H9 (cell line): ENCODE data around the gene GABBR2. TPM values are rescaled to one million over a fixed set of nuclear protein-coding genes. Genes with fewer than 3 reads are reported as not detected.

Experiments
- DNase-seq: peaks from one replicate; pipeline ENCODE4 v3.0.0-alpha.2; 2017
- H2AFZ ChIP-seq: one replicate; pipeline ENCODE4 v1.6.1; 2013; ENCODE audit warnings: mild to moderate bottlenecking, low read length, control low read depth, moderate library complexity
- H2AK5ac ChIP-seq: 2 replicates; pipeline ENCODE4 v1.6.1; 2013; ENCODE audit warnings: low read length, control low read depth, mixed read lengths; ENCODE audit not compliant: insufficient read length
- H2BK120ac ChIP-seq: one replicate; pipeline ENCODE4 v1.6.1; 2013; ENCODE audit warnings: low read depth, mild to moderate bottlenecking, low read length, control low read depth, inconsistent platforms; ENCODE audit not compliant: poor library complexity, severe bottlenecking
- H2BK12ac ChIP-seq: 2 replicates; pipeline ENCODE4 v1.6.1; 2013; ENCODE audit warnings: low read length, control low read depth, mixed read lengths, low read depth; ENCODE audit not compliant: insufficient read length
- H2BK15ac ChIP-seq: 2 replicates; pipeline ENCODE4 v1.6.1; 2013; ENCODE audit warnings: low read depth, low read length, control low read depth
- H2BK20ac ChIP-seq: one replicate; pipeline ENCODE4 v1.6.1; 2013; ENCODE audit warnings: low read depth, mild to moderate bottlenecking, low read length, control low read depth, inconsistent platforms; ENCODE audit not compliant: poor library complexity, severe bottlenecking
- H2BK5ac ChIP-seq: 2 replicates; pipeline ENCODE4 v1.6.1; 2013; ENCODE audit warnings: low read length, control low read depth, mixed read lengths; ENCODE audit not compliant: insufficient read length
- H3K14ac ChIP-seq: 2 replicates; pipeline ENCODE4 v1.6.1; 2013; ENCODE audit warnings: low read length, control low read depth; ENCODE audit not compliant: insufficient read depth
- H3K18ac ChIP-seq: 2 replicates; pipeline ENCODE4 v1.6.1; 2013; ENCODE audit warnings: low read depth, mild to moderate bottlenecking, mixed read lengths, low read length, control low read depth; ENCODE audit not compliant: insufficient read length
- H3K23ac ChIP-seq: 2 replicates; pipeline ENCODE4 v1.6.1; 2013; ENCODE audit warnings: low read length, control low read depth, mixed read lengths, low read depth; ENCODE audit not compliant: insufficient read length
- H3K23me2 ChIP-seq: 2 replicates; pipeline ENCODE4 v1.6.1; 2013; ENCODE audit warnings: low read depth, mild to moderate bottlenecking, mixed read lengths, low read length, control low read depth; ENCODE audit not compliant: insufficient read length, poor library complexity, severe bottlenecking
- H3K27ac ChIP-seq: 2 replicates; pipeline ENCODE4 v1.5.1; 2013; ENCODE audit warnings: low read length, control low read depth, mixed read lengths, low read depth; ENCODE audit not compliant: insufficient read length
- H3K27me3 ChIP-seq: 2 replicates; pipeline ENCODE4 v1.6.1; 2013; ENCODE audit warnings: low read length, control low read depth, inconsistent platforms; ENCODE audit not compliant: insufficient read depth
- H3K4ac ChIP-seq: 2 replicates; pipeline ENCODE4 v1.6.1; 2013; ENCODE audit warnings: low read depth, mild to moderate bottlenecking, control low read depth, inconsistent platforms, low read length, moderate library complexity
- H3K4me1 ChIP-seq: 2 replicates; pipeline ENCODE4 v1.6.1; 2013; ENCODE audit warnings: low read length, control low read depth, inconsistent platforms; ENCODE audit not compliant: insufficient read depth
- H3K4me2 ChIP-seq: 2 replicates; pipeline ENCODE4 v1.6.1; 2013; ENCODE audit warnings: low read length, control low read depth, mixed read lengths; ENCODE audit not compliant: insufficient read length, insufficient read depth
- H3K56ac ChIP-seq: 2 replicates; pipeline ENCODE4 v1.6.1; 2013; ENCODE audit warnings: low read depth, mild to moderate bottlenecking, mixed read lengths, low read length, control low read depth; ENCODE audit not compliant: insufficient read length
- H3K79me1 ChIP-seq: 2 replicates; pipeline ENCODE4 v1.6.1; 2013; ENCODE audit warnings: low read depth, mild to moderate bottlenecking, moderate library complexity, low read length, control low read depth, inconsistent platforms; ENCODE audit not compliant: insufficient read depth, poor library complexity, severe bottlenecking
- H3K79me2 ChIP-seq: 2 replicates; pipeline ENCODE4 v1.6.1; 2013; ENCODE audit warnings: low read length, control low read depth, inconsistent platforms; ENCODE audit not compliant: insufficient read depth
- H3K9ac ChIP-seq: 2 replicates; pipeline ENCODE4 v1.6.1; 2013; ENCODE audit warnings: low read length, control low read depth, mixed read lengths; ENCODE audit not compliant: insufficient read length; ENCODE audit errors: extremely low read depth
- H3K9me3 ChIP-seq: one replicate; pipeline ENCODE4 v1.6.1; 2013; ENCODE audit warnings: low read depth, low read length, inconsistent platforms; ENCODE audit not compliant: control insufficient read depth
- H3T11ph ChIP-seq: one replicate; pipeline ENCODE4 v1.6.1; 2013; ENCODE audit warnings: mild to moderate bottlenecking, low read length, control low read depth, inconsistent platforms
- H4K20me1 ChIP-seq: one replicate; pipeline ENCODE4 v1.6.1; 2013; ENCODE audit not compliant: control insufficient read depth, insufficient read length, insufficient read depth
- H4K5ac ChIP-seq: 2 replicates; pipeline ENCODE4 v1.6.1; 2013; ENCODE audit warnings: low read depth, mild to moderate bottlenecking, mixed read lengths, low read length, control low read depth; ENCODE audit not compliant: insufficient read length
- H4K8ac ChIP-seq: replicated peaks from 2 replicates; pipeline ENCODE4 v1.6.1; 2013; ENCODE audit warnings: low read length, control low read depth, mixed read lengths, low read depth; ENCODE audit not compliant: insufficient read length
- H4K91ac ChIP-seq: 2 replicates; pipeline ENCODE4 v1.6.1; 2013; ENCODE audit warnings: low read depth, mild to moderate bottlenecking, moderate library complexity, mixed read lengths, low read length, control low read depth; ENCODE audit not compliant: insufficient read length
- H3K27ac Mint-ChIP-seq, 3 experiments: 2 replicates in 2 of 3; 3 replicates in 1 of 3; pipeline ENCODE4 v1.8.0; 2020 to 2021; ENCODE audit warnings: mixed read lengths in 3 of 3, mild to moderate bottlenecking in 1 of 3, moderate library complexity in 1 of 3
- H3K27me3 Mint-ChIP-seq: 2 replicates; pipeline ENCODE4 v1.8.0; 2021; ENCODE audit warnings: low read depth, mild to moderate bottlenecking, moderate library complexity, mixed read lengths
- H3K36me3 Mint-ChIP-seq, 3 experiments: 2 replicates in 2 of 3; 3 replicates in 1 of 3; pipeline ENCODE4 v1.8.0; 2020 to 2021; ENCODE audit warnings: low read depth in 3 of 3, mixed read lengths in 3 of 3; ENCODE audit not compliant: insufficient read depth in 1 of 3
- H3K4me1 Mint-ChIP-seq, 2 experiments: 2 replicates each; pipeline ENCODE4 v1.8.0; 2020; ENCODE audit warnings: mixed read lengths in 2 of 2
- H3K4me3 Mint-ChIP-seq, 2 experiments: 2 replicates in 1 of 2; 3 replicates in 1 of 2; pipeline ENCODE4 v1.8.0; 2020 to 2021; ENCODE audit warnings: mild to moderate bottlenecking in 2 of 2, mixed read lengths in 2 of 2, moderate library complexity in 1 of 2
- H3K9me3 Mint-ChIP-seq, 2 experiments: 2 replicates in 1 of 2; 3 replicates in 1 of 2; pipeline ENCODE4 v1.8.0; 2020; ENCODE audit warnings: mild to moderate bottlenecking in 2 of 2, mixed read lengths in 2 of 2, moderate library complexity in 1 of 2
- WGBS: extraction: QIAGEN DNeasy Blood & Tissue Kit; methylation state at CpG from one replicate; pipeline ENCODE4 v1.1.7; 2013; ENCODE audit warnings: missing lambda C conversion rate, low lambda C conversion rate, mixed read lengths; ENCODE audit not compliant: insufficient read length; ENCODE audit errors: extremely low coverage; 5-methylcytosine and 5-hydroxymethylcytosine counted together
- total RNA-seq: library from RNA; stranded (reverse); gene quantifications from 2 replicates; pipeline ENCODE4 v1.2.1, GENCODE V29; 2021
- TF ChIP-seq, protein P1 (sequence below): fragments of 200-600 bp; sonication (generic); conservative IDR thresholded peaks from 3 replicates; pipeline ENCODE4 v1.8.0; 2021; ENCODE audit warnings: antibody characterized with exemption, mild to moderate bottlenecking

Gene GABBR2
- total RNA-seq, 1 experiment from 2014 or later, result 0.66 TPM

GRCh38 chr9:98375138-98375726, 333.5 kb downstream of the GABBR2 start:
- Histone ChIP-seq H3K9ac (no peak overlapping the region), H4K8ac (no peak overlapping the region), H2BK12ac (no peak overlapping the region), H3K9me3 (no peaks in the 10 kb centered on the region), H3T11ph (no peak overlapping the region), H3K79me1 (no peaks in the 10 kb centered on the region), H3K14ac (no peak overlapping the region), H3K56ac (no peak overlapping the region), H2BK20ac (no peak overlapping the region), H3K79me2 (no peaks in the 10 kb centered on the region), H2BK120ac (no peak overlapping the region), H4K20me1 (no peaks in the 10 kb centered on the region), H2AK5ac (no peak overlapping the region), H3K4me2 (no peak overlapping the region), H3K27ac (no peak overlapping the region), H3K4ac (no peak overlapping the region), H3K18ac (no peak overlapping the region), H3K27me3 (no peaks in the 10 kb centered on the region), H2BK15ac (no peak overlapping the region), H3K23ac (no peak overlapping the region), H4K91ac (no peak overlapping the region), H3K4me1 (peaks cover 3% of the 10 kb centered on the region; the same call in 1 of the 2 replicates), H4K5ac (no peak overlapping the region), H3K23me2 (no peaks in the 10 kb centered on the region), H2BK5ac (no peak overlapping the region), H2AFZ (no peak overlapping the region)
- TF ChIP-seq, protein P1, sequence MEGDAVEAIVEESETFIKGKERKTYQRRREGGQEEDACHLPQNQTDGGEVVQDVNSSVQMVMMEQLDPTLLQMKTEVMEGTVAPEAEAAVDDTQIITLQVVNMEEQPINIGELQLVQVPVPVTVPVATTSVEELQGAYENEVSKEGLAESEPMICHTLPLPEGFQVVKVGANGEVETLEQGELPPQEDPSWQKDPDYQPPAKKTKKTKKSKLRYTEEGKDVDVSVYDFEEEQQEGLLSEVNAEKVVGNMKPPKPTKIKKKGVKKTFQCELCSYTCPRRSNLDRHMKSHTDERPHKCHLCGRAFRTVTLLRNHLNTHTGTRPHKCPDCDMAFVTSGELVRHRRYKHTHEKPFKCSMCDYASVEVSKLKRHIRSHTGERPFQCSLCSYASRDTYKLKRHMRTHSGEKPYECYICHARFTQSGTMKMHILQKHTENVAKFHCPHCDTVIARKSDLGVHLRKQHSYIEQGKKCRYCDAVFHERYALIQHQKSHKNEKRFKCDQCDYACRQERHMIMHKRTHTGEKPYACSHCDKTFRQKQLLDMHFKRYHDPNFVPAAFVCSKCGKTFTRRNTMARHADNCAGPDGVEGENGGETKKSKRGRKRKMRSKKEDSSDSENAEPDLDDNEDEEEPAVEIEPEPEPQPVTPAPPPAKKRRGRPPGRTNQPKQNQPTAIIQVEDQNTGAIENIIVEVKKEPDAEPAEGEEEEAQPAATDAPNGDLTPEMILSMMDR, result no peak
- WGBS, result no CpG with 5 or more reads among the region's 3 CpGs
- no peaks in the 10 kb centered on the region for H3K9me3 Mint-ChIP-seq
- no peak overlapping the region for H3K27ac Mint-ChIP-seq
- DNase-seq, result no peak
- no peak overlapping the region for H3K4me3 Mint-ChIP-seq
- H3K4me1 Mint-ChIP-seq, result peaks cover 11 to 13% of the 10 kb centered on the region in 2 experiments
- no peaks in the 10 kb centered on the region for H3K36me3 Mint-ChIP-seq
- H3K27me3 Mint-ChIP-seq, result no peaks in the 10 kb centered on the region
